Nephron (organoid): Measurements from ENCODE around the gene ANAPC4.
"Not testable (repeated sequence)": the region's sequence is repeated elsewhere in the genome, so short reads cannot be mapped to it uniquely, and the experiment has no call there.

ENCODE experiments used
- H3K27ac Mint-ChIP-seq, 3 experiments: 2 replicates each; pipeline ENCODE4 v1.8.0; 2020; ENCODE audit warnings: mixed read lengths in 3 of 3, mild to moderate bottlenecking in 2 of 3, moderate library complexity in 1 of 3
- H3K27me3 Mint-ChIP-seq: 2 replicates; pipeline ENCODE4 v1.8.0; 2021; ENCODE audit warnings: low read depth, mild to moderate bottlenecking, moderate library complexity, mixed read lengths
- H3K36me3 Mint-ChIP-seq: 2 replicates; pipeline ENCODE4 v1.8.0; 2020; ENCODE audit warnings: low read depth, mixed read lengths
- H3K4me1 Mint-ChIP-seq: 2 replicates; pipeline ENCODE4 v1.8.0; 2020; ENCODE audit warnings: mixed read lengths
- H3K4me3 Mint-ChIP-seq, 3 experiments: 2 replicates each; pipeline ENCODE4 v1.8.0; 2020; ENCODE audit warnings: mild to moderate bottlenecking in 3 of 3, mixed read lengths in 3 of 3, moderate library complexity in 2 of 3
- H3K9me3 Mint-ChIP-seq: 2 replicates; pipeline ENCODE4 v1.8.0; 2020; ENCODE audit warnings: mixed read lengths
- CTCF ChIP-seq, 3 experiments: fragments of 200-600 bp; sonication (generic); IDR thresholded peaks; one replicate each; pipeline ENCODE4 v1.5.0; 2021; ENCODE audit warnings: antibody characterized with exemption in 3 of 3; ENCODE audit not compliant: unreplicated experiment in 3 of 3

ANAPC4 gene

GRCh38 chr4:25358515-25359275 lies 18.4 kb upstream of the ANAPC4 start:
- Mint-ChIP-seq H3K4me3 (no peak overlapping the region), H3K27me3 (no peaks in the 10 kb centered on the region), H3K36me3 (peaks cover 31% of the 10 kb centered on the region), H3K27ac (no peak overlapping the region), H3K9me3 (no peaks in the 10 kb centered on the region), H3K4me1 (no peaks in the 10 kb centered on the region)
- TF ChIP-seq CTCF (IDR thresholded peaks at IDR 0.05; ENCODE audit: unreplicated experiment in 3 of 3), result no peak

GRCh38 chr4:25361253-25361652 lies 15.8 kb upstream of the ANAPC4 start:
- Mint-ChIP-seq H3K36me3 (peaks cover 31% of the 10 kb centered on the region), H3K4me1 (no peaks in the 10 kb centered on the region), H3K9me3 (no peaks in the 10 kb centered on the region), H3K4me3 (no peak overlapping the region), H3K27me3 (no peaks in the 10 kb centered on the region), H3K27ac (no peak overlapping the region)
- TF ChIP-seq CTCF (IDR thresholded peaks at IDR 0.05; ENCODE audit: unreplicated experiment in 3 of 3), result no peak

GRCh38 chr4:25367004-25367621 lies 9.9 kb upstream of the ANAPC4 start:
- Mint-ChIP-seq H3K4me1 (no peaks in the 10 kb centered on the region), H3K4me3 (no peak overlapping the region)

GRCh38 chr4:25367877-25368276 lies 9.2 kb upstream of the ANAPC4 start:
- Mint-ChIP-seq H3K27me3 (no peaks in the 10 kb centered on the region), H3K27ac (no peak overlapping the region), H3K4me3 (no peak overlapping the region), H3K9me3 (no peaks in the 10 kb centered on the region), H3K4me1 (no peaks in the 10 kb centered on the region), H3K36me3 (no peaks in the 10 kb centered on the region)
- no peak for TF ChIP-seq CTCF (IDR thresholded peaks at IDR 0.05; ENCODE audit: unreplicated experiment in 3 of 3)

More at GRCh38 chr4:25367004-25367621, 9.9 kb upstream of the ANAPC4 start:
- no peaks in the 10 kb centered on the region for H3K27me3 Mint-ChIP-seq
- H3K36me3 Mint-ChIP-seq, result peaks cover under 1% of the 10 kb centered on the region
- H3K9me3 Mint-ChIP-seq, result no peaks in the 10 kb centered on the region
- H3K27ac Mint-ChIP-seq, result no peak overlapping the region
- TF ChIP-seq CTCF (IDR thresholded peaks at IDR 0.05; ENCODE audit: unreplicated experiment in 3 of 3), result peak; percentile 63 to 84 (median 76)

GRCh38 chr4:25368315-25368714 lies 8.7 kb upstream of the ANAPC4 start:
- Mint-ChIP-seq H3K9me3 (no peaks in the 10 kb centered on the region), H3K27ac (no peak overlapping the region), H3K4me1 (no peaks in the 10 kb centered on the region), H3K27me3 (no peaks in the 10 kb centered on the region), H3K36me3 (no peaks in the 10 kb centered on the region), H3K4me3 (no peak overlapping the region)
- no peak for TF ChIP-seq CTCF (IDR thresholded peaks at IDR 0.05; ENCODE audit: unreplicated experiment in 3 of 3)

- Mint-ChIP-seq H3K27ac (no peak overlapping the region), H3K27me3 (no peaks in the 10 kb centered on the region), H3K4me3 (no peak overlapping the region), H3K4me1 (no peaks in the 10 kb centered on the region), H3K36me3 (no peaks in the 10 kb centered on the region), H3K9me3 (no peaks in the 10 kb centered on the region)
- no peak for TF ChIP-seq CTCF (IDR thresholded peaks at IDR 0.05; ENCODE audit: unreplicated experiment in 3 of 3)
Measured at GRCh38 chr4:25370242-25370641, 6.8 kb upstream of the ANAPC4 start.

- not testable (repeated sequence) for H3K4me3 Mint-ChIP-seq, H3K27me3 Mint-ChIP-seq, H3K4me1 Mint-ChIP-seq, H3K9me3 Mint-ChIP-seq, H3K36me3 Mint-ChIP-seq
- H3K27ac Mint-ChIP-seq, result peak overlapping the region in 1 of 3 experiments; percentile 58
Measured at GRCh38 chr4:25372549-25372948, 4.5 kb upstream of the ANAPC4 start.
